Stomach smooth muscle (tissue), 2 donors: Measurements from ENCODE around the gene AIFM2.

ENCODE experiments used
- H3K27ac ChIP-seq: one replicate; pipeline ENCODE4 v1.7.0; 2013; ENCODE audit warnings: mild to moderate bottlenecking, low read length, inconsistent platforms
- H3K27me3 ChIP-seq, 2 donors: one replicate each; pipeline ENCODE4 v1.7.0; 2013; ENCODE audit warnings: low read length in 2 of 2; ENCODE audit not compliant: insufficient read depth in 2 of 2, control insufficient read depth in 1 of 2
- H3K36me3 ChIP-seq, 2 donors: one replicate each; pipeline ENCODE4 v1.7.0; 2013; ENCODE audit warnings: low read length in 2 of 2; ENCODE audit not compliant: control insufficient read depth in 2 of 2, insufficient read depth in 2 of 2
- H3K4me1 ChIP-seq: one replicate; pipeline ENCODE4 v1.7.0; 2013; ENCODE audit warnings: low read length; ENCODE audit not compliant: control insufficient read depth, insufficient read depth
- H3K4me3 ChIP-seq, 2 donors: one replicate each; pipeline ENCODE4 v1.7.0; 2013; ENCODE audit warnings: low read length in 2 of 2
- H3K9ac ChIP-seq, 2 donors: one replicate each; pipeline ENCODE4 v1.7.0; 2013; ENCODE audit warnings: low read length in 2 of 2, mild to moderate bottlenecking in 1 of 2
- H3K9me3 ChIP-seq, 2 donors: one replicate each; pipeline ENCODE4 v1.7.0; 2013; ENCODE audit warnings: low read length in 2 of 2; ENCODE audit not compliant: control insufficient read depth in 2 of 2
- donor health status: healthy.
- donor health status: Pancreatic carcinoma.

AIFM2 gene

GRCh38 chr10:70074165-70074564 lies 58.5 kb downstream of the AIFM2 start:
- Histone ChIP-seq H3K36me3 (peaks cover 5 to 6% of the 10 kb centered on the region in 2 donors), H3K9me3 (no peaks in the 10 kb centered on the region), H3K4me1 (no peaks in the 10 kb centered on the region), H3K27ac (no peak overlapping the region), H3K4me3 (no peak overlapping the region), H3K27me3 (no peaks in the 10 kb centered on the region), H3K9ac (no peak overlapping the region)

GRCh38 chr10:70070834-70071233 lies 61.8 kb downstream of the AIFM2 start:
- Histone ChIP-seq H3K9ac (no peak overlapping the region), H3K27me3 (no peaks in the 10 kb centered on the region), H3K4me1 (no peaks in the 10 kb centered on the region), H3K36me3 (peaks cover 0 to 3% of the 10 kb centered on the region in 2 donors), H3K4me3 (no peak overlapping the region), H3K27ac (no peak overlapping the region), H3K9me3 (no peaks in the 10 kb centered on the region)

- no peaks in the 10 kb centered on the region for H3K4me1 ChIP-seq
- no peak overlapping the region for H3K9ac ChIP-seq
- H3K4me3 ChIP-seq: no peak overlapping the region
- H3K9me3 ChIP-seq: no peaks in the 10 kb centered on the region
- no peaks in the 10 kb centered on the region for H3K27me3 ChIP-seq
- H3K36me3 ChIP-seq: no peaks in the 10 kb centered on the region
- no peak overlapping the region for H3K27ac ChIP-seq
Measured at GRCh38 chr10:70069346-70069745, 63.3 kb downstream of the AIFM2 start.

DNA sequence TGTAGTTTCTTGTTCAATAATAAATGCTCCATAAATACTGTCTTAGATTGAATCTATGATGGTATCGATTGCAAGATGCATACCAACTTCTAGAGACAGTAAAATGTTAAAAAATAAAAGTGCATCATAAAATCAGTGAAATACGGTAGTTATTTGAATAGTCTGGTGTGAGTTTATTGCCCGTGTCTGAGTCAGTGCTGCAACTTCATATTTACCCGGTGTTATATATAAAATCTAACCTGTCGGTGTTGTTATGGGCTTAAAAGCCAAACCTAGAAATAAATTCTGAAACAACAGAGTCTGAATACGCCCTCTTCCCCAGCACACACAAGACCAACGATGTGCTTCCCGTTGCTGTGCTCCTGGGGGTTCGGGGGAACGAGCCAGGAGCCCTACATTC lies 63.7 kb downstream of the AIFM2 start:
- Histone ChIP-seq H3K27me3 (no peaks in the 10 kb centered on the region), H3K27ac (no peak overlapping the region)

GRCh38 chr10:70067586-70067985 lies 65.0 kb downstream of the AIFM2 start:
- Histone ChIP-seq H3K9ac (no peak overlapping the region), H3K9me3 (no peaks in the 10 kb centered on the region), H3K4me1 (no peaks in the 10 kb centered on the region), H3K27ac (no peak overlapping the region), H3K27me3 (no peaks in the 10 kb centered on the region), H3K4me3 (no peak overlapping the region), H3K36me3 (no peaks in the 10 kb centered on the region)

More for the DNA sequence above, 63.7 kb downstream of the AIFM2 start:
- no peak overlapping the region for H3K9ac ChIP-seq
- H3K9me3 ChIP-seq: no peaks in the 10 kb centered on the region
- no peaks in the 10 kb centered on the region for H3K36me3 ChIP-seq
- no peaks in the 10 kb centered on the region for H3K4me1 ChIP-seq
- H3K4me3 ChIP-seq: no peak overlapping the region

GRCh38 chr10:70066190-70066589 lies 66.4 kb downstream of the AIFM2 start:
- H3K4me1 ChIP-seq: no peaks in the 10 kb centered on the region
- H3K9ac ChIP-seq: no peak overlapping the region
- no peaks in the 10 kb centered on the region for H3K36me3 ChIP-seq
- no peak overlapping the region for H3K4me3 ChIP-seq
- H3K27ac ChIP-seq: no peak overlapping the region
- no peaks in the 10 kb centered on the region for H3K27me3 ChIP-seq
- H3K9me3 ChIP-seq: no peaks in the 10 kb centered on the region

GRCh38 chr10:70064486-70064885 lies 68.1 kb downstream of the AIFM2 start:
- Histone ChIP-seq H3K9ac (no peak overlapping the region), H3K27ac (no peak overlapping the region)

DNA sequence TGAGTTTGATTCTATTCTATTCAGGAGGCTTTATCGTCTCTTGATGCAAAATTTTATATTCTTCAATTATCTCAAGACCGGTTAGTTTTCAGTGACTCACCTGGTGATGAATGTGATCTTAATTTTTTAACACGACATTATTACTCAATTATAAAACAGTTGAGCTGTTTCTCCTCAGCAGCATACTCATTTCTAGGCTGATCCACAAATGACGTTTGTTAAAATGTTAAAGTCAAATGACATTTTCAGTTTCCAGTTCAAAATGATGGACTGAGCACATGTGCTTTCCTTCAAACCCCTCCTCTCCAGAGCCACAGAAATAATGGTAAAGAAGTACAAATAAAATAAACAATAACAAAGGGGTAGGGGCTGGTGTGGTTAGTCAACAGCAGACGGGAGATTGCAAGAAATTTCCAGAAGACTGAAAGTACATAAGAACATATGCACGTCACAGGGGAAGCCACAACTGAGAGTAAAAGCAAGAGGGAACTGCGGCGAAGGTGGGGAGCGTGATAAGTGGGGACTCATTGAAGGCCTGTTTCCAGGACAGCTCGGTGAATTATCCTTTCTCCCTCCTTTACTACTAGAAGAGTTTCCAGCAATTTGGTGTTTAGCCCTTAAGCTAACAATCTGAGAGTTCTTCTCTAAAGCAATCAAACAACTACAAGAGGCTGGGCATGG lies 69.1 kb downstream of the AIFM2 start:
- Histone ChIP-seq H3K27ac (no peak overlapping the region), H3K36me3 (no peaks in the 10 kb centered on the region), H3K4me1 (no peaks in the 10 kb centered on the region), H3K9ac (no peak overlapping the region), H3K9me3 (no peaks in the 10 kb centered on the region), H3K27me3 (no peaks in the 10 kb centered on the region), H3K4me3 (no peak overlapping the region)

More at GRCh38 chr10:70064486-70064885, 68.1 kb downstream of the AIFM2 start:
- H3K9me3 ChIP-seq: no peaks in the 10 kb centered on the region
- no peaks in the 10 kb centered on the region for H3K36me3 ChIP-seq
- H3K4me1 ChIP-seq: no peaks in the 10 kb centered on the region
- H3K4me3 ChIP-seq: no peak overlapping the region
- no peaks in the 10 kb centered on the region for H3K27me3 ChIP-seq
